Measurements from ENCODE around the gene SLC23A2. TPM values are rescaled to one million over a fixed set of nuclear protein-coding genes. Genes with fewer than 3 reads are reported as not detected.

The SLC23A2 gene
- total RNA-seq, 1 experiment from 2014 or later: 16.3 TPM

DNA sequence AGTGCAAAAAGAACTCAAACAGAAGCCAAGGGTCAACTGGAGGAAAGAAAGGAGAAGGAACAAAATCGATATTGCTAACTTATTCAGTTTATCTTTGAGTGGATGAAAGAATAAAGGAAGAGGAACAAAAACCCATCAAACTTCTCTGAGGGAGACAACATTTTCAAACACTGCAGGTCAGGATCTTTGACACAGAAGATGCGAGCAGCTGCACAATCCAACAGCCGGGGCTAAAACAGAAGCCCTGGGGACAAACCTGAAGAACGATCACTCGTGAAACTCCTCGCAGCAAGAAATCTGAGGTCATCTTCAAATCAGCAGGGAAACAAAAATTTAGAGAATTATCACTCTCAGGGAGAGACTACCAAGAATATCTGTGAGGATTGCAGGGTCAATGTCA lies 14.2 kb downstream of the SLC23A2 start:
- DNase-seq (ENCODE audit: low read depth, low spot score) (no peak), ATAC-seq (no peak)
- Histone ChIP-seq H3K4me2 (ENCODE audit: low read length) (no peak overlapping the region), H3K9ac (ENCODE audit: low read length) (no peak overlapping the region), H3K9me2 (ENCODE audit: insufficient read depth) (no peaks in the 10 kb centered on the region), H3K36me3 (ENCODE audit: control insufficient read depth in 1 of 2, insufficient read depth in 2 of 2, low read length in 2 of 2) (no peaks in the 10 kb centered on the region), H3K27me3 (ENCODE audit: insufficient read depth, low read length) (no peaks in the 10 kb centered on the region), H3K4me3 (replicated peaks in 1 of 2; ENCODE audit: low read depth in 1 of 2, low read length in 2 of 2) (no peak overlapping the region), H3K79me2 (ENCODE audit: insufficient read depth, low read length) (peaks cover 72% of the 10 kb centered on the region), H3K9me3 (ENCODE audit: control insufficient read depth in 1 of 2, insufficient read depth in 1 of 2, low read depth in 1 of 2, low read length in 2 of 2) (no peaks in the 10 kb centered on the region), H2AFZ (ENCODE audit: low read depth, low read length, poor library complexity, severe bottlenecking) (no peak overlapping the region), H3K4me1 (ENCODE audit: control insufficient read depth in 1 of 2, insufficient read depth in 2 of 2, low read length in 2 of 2) (peaks cover 0 to 7% of the 10 kb centered on the region in 2 experiments; a peak in 1 of 4 replicates), H3K27ac (ENCODE audit: low read depth, low read length) (no peak overlapping the region), H4K20me1 (ENCODE audit: insufficient read depth) (no peaks in the 10 kb centered on the region)
- POLR2A ChIA-PET: no interaction called here
- TF ChIP-seq, protein P1, sequence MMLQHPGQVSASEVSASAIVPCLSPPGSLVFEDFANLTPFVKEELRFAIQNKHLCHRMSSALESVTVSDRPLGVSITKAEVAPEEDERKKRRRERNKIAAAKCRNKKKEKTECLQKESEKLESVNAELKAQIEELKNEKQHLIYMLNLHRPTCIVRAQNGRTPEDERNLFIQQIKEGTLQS (IDR thresholded peaks at IDR 0.05): no peak
- TF ChIP-seq TCF7L2 (IDR thresholded peaks at IDR 0.05; ENCODE audit: borderline replicate concordance, extremely low read depth, insufficient read depth, insufficient read length): no peak
- no peak for TF ChIP-seq YY1 (IDR thresholded peaks at IDR 0.05; ENCODE audit: extremely low read depth, insufficient replicate concordance, low read depth, low read length)
- TF ChIP-seq SIN3A (IDR thresholded peaks at IDR 0.05; ENCODE audit: low read depth): no peak
- BruUV-seq (replicated peaks): no TSS peak
- intact Hi-C loops (cut with micrococcal nuclease): no loop called here
- CTCF ChIA-PET: no interaction called here
- RAD21 ChIA-PET (ENCODE audit: low non-redundant PET in 1 of 2, low total read pairs in 2 of 2, uncharacterized antibody in 2 of 2, unreplicated experiment in 2 of 2): no interaction called here

DNA sequence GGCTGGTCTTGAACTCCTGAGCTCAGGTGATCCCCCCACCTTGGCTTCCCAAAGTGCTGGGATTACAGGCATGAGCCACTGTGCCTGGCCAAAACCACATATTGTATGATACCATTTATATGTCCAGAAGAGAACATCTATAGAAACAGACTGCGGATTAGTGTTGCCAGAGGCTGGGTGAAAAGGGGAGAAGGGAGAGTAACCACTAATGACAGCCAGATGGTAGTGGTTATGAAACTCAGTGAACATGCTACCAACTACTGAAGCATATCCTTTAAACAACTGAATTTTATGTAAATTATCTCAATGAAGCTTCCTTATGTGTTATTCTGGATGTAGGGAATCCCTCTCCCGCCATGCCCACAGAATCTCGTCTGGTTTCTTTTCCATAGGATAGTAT lies 15.7 kb downstream of the SLC23A2 start:
- Histone ChIP-seq H3K9me2 (ENCODE audit: insufficient read depth) (no peaks in the 10 kb centered on the region), H3K4me3 (replicated peaks in 1 of 2; ENCODE audit: low read depth in 1 of 2, low read length in 2 of 2) (no peak overlapping the region), H4K20me1 (ENCODE audit: insufficient read depth) (no peaks in the 10 kb centered on the region), H3K27ac (ENCODE audit: low read depth, low read length) (no peak overlapping the region), H3K9me3 (ENCODE audit: control insufficient read depth in 1 of 2, insufficient read depth in 1 of 2, low read depth in 1 of 2, low read length in 2 of 2) (no peaks in the 10 kb centered on the region), H3K36me3 (ENCODE audit: control insufficient read depth in 1 of 2, insufficient read depth in 2 of 2, low read length in 2 of 2) (no peaks in the 10 kb centered on the region), H3K9ac (ENCODE audit: low read length) (no peak overlapping the region), H3K27me3 (ENCODE audit: insufficient read depth, low read length) (no peaks in the 10 kb centered on the region), H3K79me2 (ENCODE audit: insufficient read depth, low read length) (peaks cover 69% of the 10 kb centered on the region), H3K4me1 (ENCODE audit: control insufficient read depth in 1 of 2, insufficient read depth in 2 of 2, low read length in 2 of 2) (peaks cover 0 to 7% of the 10 kb centered on the region in 2 experiments; a peak in 1 of 4 replicates), H3K4me2 (ENCODE audit: low read length) (no peak overlapping the region), H2AFZ (ENCODE audit: low read depth, low read length, poor library complexity, severe bottlenecking) (no peak overlapping the region)
- ATAC-seq (no peak), DNase-seq (ENCODE audit: low read depth, low spot score) (no peak)
- CTCF ChIA-PET: no interaction called here
- no TSS peak for BruUV-seq (replicated peaks)
- RAD21 ChIA-PET (ENCODE audit: low non-redundant PET in 1 of 2, low total read pairs in 2 of 2, uncharacterized antibody in 2 of 2, unreplicated experiment in 2 of 2): no interaction called here
- intact Hi-C loops (cut with micrococcal nuclease): no loop called here
- POLR2A ChIA-PET: no interaction called here
- TF ChIP-seq ZFX (IDR thresholded peaks at IDR 0.05) (no peak), ZNF274 (IDR thresholded peaks at IDR 0.05; ENCODE audit: low read depth, low read length) (no peak), EGR1 (IDR thresholded peaks at IDR 0.05; ENCODE audit: low read depth) (no peak), POLR2AphosphoS5 (IDR thresholded peaks at IDR 0.05; ENCODE audit: low read depth, low read length) (no peak), CBX3 (IDR thresholded peaks at IDR 0.05; ENCODE audit: low read depth) (no peak), CEBPB (IDR thresholded peaks at IDR 0.05; ENCODE audit: low read depth) (no peak), POLR2A (IDR thresholded peaks at IDR 0.05; ENCODE audit: borderline replicate concordance, extremely low read depth, insufficient read depth, insufficient read length) (no peak), SIN3A (IDR thresholded peaks at IDR 0.05; ENCODE audit: low read depth) (no peak), TCF7L2 (IDR thresholded peaks at IDR 0.05; ENCODE audit: borderline replicate concordance, extremely low read depth, insufficient read depth, insufficient read length) (no peak), YY1 (IDR thresholded peaks at IDR 0.05; ENCODE audit: extremely low read depth, insufficient replicate concordance, low read depth, low read length) (no peak), ELF1 (IDR thresholded peaks at IDR 0.05; ENCODE audit: borderline replicate concordance, low read depth) (no peak)
- TF ChIP-seq, protein P1 (IDR thresholded peaks at IDR 0.05): no peak
- TF ChIP-seq, protein P2, sequence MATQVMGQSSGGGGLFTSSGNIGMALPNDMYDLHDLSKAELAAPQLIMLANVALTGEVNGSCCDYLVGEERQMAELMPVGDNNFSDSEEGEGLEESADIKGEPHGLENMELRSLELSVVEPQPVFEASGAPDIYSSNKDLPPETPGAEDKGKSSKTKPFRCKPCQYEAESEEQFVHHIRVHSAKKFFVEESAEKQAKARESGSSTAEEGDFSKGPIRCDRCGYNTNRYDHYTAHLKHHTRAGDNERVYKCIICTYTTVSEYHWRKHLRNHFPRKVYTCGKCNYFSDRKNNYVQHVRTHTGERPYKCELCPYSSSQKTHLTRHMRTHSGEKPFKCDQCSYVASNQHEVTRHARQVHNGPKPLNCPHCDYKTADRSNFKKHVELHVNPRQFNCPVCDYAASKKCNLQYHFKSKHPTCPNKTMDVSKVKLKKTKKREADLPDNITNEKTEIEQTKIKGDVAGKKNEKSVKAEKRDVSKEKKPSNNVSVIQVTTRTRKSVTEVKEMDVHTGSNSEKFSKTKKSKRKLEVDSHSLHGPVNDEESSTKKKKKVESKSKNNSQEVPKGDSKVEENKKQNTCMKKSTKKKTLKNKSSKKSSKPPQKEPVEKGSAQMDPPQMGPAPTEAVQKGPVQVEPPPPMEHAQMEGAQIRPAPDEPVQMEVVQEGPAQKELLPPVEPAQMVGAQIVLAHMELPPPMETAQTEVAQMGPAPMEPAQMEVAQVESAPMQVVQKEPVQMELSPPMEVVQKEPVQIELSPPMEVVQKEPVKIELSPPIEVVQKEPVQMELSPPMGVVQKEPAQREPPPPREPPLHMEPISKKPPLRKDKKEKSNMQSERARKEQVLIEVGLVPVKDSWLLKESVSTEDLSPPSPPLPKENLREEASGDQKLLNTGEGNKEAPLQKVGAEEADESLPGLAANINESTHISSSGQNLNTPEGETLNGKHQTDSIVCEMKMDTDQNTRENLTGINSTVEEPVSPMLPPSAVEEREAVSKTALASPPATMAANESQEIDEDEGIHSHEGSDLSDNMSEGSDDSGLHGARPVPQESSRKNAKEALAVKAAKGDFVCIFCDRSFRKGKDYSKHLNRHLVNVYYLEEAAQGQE (IDR thresholded peaks at IDR 0.05; ENCODE audit: low read depth): no peak
- TF ChIP-seq, protein P3, sequence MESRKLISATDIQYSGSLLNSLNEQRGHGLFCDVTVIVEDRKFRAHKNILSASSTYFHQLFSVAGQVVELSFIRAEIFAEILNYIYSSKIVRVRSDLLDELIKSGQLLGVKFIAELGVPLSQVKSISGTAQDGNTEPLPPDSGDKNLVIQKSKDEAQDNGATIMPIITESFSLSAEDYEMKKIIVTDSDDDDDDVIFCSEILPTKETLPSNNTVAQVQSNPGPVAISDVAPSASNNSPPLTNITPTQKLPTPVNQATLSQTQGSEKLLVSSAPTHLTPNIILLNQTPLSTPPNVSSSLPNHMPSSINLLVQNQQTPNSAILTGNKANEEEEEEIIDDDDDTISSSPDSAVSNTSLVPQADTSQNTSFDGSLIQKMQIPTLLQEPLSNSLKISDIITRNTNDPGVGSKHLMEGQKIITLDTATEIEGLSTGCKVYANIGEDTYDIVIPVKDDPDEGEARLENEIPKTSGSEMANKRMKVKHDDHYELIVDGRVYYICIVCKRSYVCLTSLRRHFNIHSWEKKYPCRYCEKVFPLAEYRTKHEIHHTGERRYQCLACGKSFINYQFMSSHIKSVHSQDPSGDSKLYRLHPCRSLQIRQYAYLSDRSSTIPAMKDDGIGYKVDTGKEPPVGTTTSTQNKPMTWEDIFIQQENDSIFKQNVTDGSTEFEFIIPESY (IDR thresholded peaks at IDR 0.05; ENCODE audit: extremely low read depth, insufficient replicate concordance, low read length): no peak
